T47D (cell line): ENCODE results near the gene KRTAP4-11.
"Not testable (repeated sequence)": the region's sequence is repeated elsewhere in the genome, so short reads cannot be mapped to it uniquely, and the experiment has no call there.

Experiments
- DNase-seq, 2 experiments: peaks; one replicate each; pipeline versions ENCODE4 v3.0.0 to v3.0.0-alpha.2; 2011 to 2012; ENCODE audit warnings: low read depth in 1 of 2, low spot score in 1 of 2
- JUND ChIP-seq: IDR thresholded peaks from 2 replicates; pipeline ENCODE4 v1.6.1; 2012; ENCODE audit warnings: low read depth
- in situ Hi-C: cut with HindIII; loops from 2 replicates; pipeline ENCODE4 v1.10.0; 2016; ENCODE audit warnings: low sequenced_read_pairs, low pct_unique_long_range_greater_than_20kb

KRTAP4-11 gene

GRCh38 chr17:41117846-41118386 is at the start of gene KRTAP4-11:
TSS of gene KRTAP4-11 (minus strand) at chr17:41118373. CDS start at chr17:41118315, 58 bp downstream.
- in situ Hi-C loops, DNase-seq: not testable (repeated sequence)

DNA sequence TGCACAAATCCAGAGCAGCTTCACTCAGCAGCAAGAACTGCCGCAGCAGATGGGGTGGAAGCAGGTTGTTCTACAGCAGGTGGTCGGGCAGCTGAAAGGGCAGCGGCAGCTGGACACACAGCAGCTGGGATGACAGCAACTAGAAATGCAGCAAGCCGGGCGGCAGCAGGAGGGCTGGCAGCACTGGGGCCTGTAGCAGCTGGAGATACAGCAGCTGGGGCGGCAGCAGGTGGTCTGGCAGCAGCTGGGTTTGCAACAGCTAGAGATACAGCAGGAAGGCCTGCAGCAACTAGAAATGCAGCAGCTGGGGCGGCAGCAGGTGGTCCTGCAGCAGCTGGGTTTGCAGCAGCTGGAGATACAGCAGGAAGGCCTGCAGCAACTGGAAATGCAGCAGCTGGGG is 49.4 kb upstream of the KRTAP4-11 start:
- DNase-seq = no peak
- in situ Hi-C loops = no loop called here
- TF ChIP-seq JUND = no peak

DNA sequence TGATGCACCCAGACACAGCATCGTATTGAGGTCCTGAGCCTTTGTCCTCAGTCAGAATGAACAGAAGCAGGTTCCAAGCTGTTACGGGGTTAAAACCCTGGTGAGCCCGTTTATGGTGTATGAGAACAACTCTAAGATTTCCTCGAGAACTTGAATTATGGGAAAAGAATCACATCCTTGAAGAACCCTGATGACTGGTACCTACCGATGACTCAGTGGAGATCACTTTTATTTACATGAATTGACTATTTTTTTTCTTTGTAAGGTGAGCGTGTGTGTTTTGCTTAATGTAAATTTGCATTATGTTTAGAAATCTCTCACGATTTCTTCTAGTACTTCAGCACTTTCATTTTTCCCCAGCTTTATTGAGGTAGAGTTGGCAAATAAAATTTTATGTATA is 45.7 kb upstream of the KRTAP4-11 start:
- no peak for DNase-seq
- in situ Hi-C loops = no loop called here
- no peak for TF ChIP-seq JUND

DNA sequence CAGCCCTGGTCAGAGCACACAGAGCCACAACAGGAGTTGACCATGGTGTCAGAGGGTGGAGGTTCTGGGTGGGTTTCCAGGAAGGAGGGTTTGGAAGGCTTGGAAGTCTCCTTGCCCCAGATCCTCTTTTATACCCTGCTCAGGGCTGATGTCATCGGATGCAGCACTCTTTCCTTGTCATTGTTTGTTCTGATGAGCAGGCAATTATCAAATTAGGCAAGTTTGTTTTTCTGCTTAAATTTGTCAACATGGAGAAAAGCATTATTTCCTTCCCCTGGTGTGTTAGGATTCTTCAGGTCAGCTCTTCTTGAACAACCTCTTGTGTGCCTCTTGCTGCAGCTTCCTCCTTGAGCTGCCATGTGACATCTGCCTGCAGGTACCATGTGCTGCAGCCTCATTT is 42.5 kb upstream of the KRTAP4-11 start, which contains the start of gene KRTAP4-4:
Gene KRTAP4-4, minus strand, starts transcription at position 101 of the 400 bp plus-strand sequence. Its CDS starts 57 bp downstream, at position 44.
- no peak for TF ChIP-seq JUND
- in situ Hi-C loops = no loop called here
- DNase-seq = peak in 1 of 2 experiments; percentile 7

GRCh38 chr17:41160190-41160589 is 42.0 kb upstream of the KRTAP4-11 start:
- in situ Hi-C loops, DNase-seq: not testable (repeated sequence)

DNA sequence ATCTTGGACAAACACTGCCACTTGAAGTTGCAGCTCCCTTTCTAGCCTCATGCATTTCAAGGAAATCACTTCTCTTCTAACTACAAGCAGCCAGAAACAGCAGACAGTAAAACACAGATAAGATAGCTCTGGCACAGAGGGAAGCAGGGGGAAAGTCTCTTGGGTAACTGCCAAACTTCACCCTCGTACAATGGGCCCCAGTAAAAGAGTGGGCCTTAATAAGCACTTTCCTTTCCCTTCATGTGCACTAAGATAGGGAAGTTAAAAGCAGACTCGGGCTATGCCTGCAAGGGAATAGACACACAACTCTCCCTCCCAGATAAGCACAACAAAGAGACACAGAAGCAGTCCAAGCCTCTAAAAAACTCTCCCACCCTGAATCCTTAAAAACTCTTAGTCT is 35.7 kb upstream of the KRTAP4-11 start:
- no peak for TF ChIP-seq JUND
- DNase-seq = no peak
- in situ Hi-C loops = no loop called here

DNA sequence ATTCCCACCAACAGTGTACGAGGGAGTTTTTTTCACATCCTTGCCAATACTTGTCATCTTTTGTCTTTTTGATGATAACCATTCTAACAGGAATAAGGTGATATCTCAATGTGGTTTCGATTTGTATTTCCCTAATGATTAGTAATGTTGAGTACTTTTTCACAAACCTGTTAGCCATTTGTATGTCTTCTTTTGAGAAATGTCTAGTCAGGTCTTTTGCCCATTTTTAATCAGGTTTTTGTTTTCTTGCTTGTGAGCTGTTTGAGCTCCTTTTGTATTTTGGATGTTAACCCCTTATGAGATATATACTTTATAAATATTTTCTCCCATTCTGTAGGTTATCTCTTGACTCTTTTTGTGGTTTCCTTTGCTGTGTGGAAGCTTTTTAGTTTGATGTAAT is 33.4 kb upstream of the KRTAP4-11 start:
- no peak for DNase-seq
- in situ Hi-C loops = no loop called here
- TF ChIP-seq JUND = no peak

GRCh38 chr17:41150026-41150425 is 31.9 kb upstream of the KRTAP4-11 start:
- DNase-seq = no peak
- in situ Hi-C loops = no loop called here
- TF ChIP-seq JUND = no peak

DNA sequence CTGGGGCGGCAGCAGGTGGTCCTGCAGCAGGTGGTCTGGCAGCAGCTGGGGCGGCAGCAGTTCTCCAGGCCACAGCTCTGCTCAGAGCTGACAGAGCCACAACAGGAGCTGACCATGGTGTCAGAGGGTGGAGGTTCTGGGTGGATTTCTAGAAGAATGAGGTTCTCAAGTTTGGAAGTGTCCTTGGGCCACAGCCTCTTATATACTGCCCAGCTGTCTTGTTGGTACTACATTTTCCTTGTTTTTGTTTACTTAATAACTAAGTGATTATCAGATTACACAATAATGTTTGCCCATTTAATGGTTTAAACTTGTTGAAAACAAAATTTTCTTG is 31.4 kb upstream of the KRTAP4-11 start, which contains the start of gene KRTAP4-5:
Gene KRTAP4-5, minus strand, starts transcription at position 174 of the 334 bp plus-strand sequence. Its CDS starts 58 bp downstream, at position 116.
- in situ Hi-C loops = no loop called here
- no peak for TF ChIP-seq JUND
- no peak for DNase-seq

DNA sequence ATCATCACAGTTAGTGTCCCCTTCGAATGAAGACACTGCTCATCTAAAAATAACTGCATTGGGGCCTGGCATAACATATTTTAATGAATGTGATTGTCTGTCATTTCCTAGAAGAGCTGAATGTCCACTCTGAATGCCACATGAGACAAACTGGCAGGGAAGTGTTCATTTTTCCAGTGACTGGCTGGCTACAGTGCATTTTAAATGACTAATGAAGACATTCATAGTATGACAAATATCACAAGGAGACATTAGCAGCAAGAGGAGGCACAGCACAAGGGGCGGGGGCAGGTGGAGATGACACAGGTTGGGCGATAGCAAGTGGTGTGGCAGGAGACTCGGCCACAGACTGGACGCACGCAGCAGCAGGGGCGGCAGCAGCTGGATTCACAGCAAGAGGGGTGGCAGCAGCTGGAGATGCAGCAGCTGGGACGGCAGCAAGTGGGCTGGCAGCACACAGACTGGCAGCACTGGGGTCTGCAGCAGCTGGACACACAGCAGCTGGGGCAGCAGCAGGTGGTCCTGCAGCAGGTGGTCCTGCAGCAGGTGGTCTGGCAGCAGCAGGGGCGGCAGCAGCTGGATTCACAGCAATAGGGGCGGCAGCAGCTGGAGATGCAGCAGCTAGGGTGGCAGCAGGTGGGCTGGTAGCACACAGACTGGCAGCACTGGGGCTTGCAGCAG is 30.9 kb upstream of the KRTAP4-11 start:
- in situ Hi-C loops, DNase-seq: not testable (repeated sequence)

DNA sequence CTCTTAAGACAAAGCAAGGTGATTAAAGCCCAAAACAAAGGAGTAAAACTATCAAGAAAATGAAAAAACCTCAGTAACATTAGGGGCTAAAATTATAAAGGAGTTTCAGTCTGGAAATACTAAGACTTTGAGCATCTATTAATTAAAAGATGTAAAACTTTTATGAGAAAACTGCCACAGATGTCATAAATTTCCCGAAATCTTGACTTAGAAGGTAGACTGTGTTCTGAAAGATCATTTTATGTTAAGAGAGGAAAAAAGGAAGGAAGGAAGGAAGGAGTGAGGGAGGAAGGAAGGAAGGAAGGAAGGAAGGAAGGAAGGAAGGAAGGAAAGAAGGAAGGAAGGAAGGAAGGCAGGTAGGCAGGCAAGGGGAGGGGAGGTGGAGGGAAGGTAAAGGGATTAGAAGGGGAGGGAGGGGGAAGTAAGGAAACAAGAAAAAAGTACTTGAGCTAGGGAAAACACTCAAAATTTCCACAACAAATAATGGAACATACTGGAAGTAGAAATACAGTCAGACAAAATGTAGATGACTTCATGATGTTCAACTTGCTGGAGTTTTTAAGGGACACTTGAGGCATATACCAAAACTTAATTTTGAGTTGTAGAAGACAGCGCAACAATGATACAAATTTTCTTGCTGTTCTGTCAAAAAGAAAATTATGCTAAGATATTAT is 29.5 kb upstream of the KRTAP4-11 start:
- no peak for DNase-seq
- in situ Hi-C loops = no loop called here
- TF ChIP-seq JUND = no peak

DNA sequence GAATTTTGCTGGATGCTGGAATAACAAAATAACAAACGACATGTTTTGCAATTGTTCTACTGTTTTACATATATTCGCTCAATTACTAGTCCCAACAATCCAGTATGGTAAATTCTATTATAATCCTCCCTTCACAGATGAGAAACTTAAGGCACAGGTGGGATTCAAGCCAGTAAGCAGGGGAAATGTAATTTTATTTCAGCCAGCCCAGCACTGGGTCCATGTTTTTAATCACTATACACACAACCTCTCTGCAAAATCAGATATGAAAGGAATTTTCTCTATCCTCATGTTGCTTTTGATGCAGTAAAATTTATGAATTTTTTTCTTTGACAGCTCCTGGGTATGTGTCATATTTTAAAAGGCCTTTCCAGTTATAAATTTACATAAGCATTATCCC is 27.1 kb upstream of the KRTAP4-11 start:
- in situ Hi-C loops = no loop called here
- no peak for DNase-seq
- TF ChIP-seq JUND = no peak

DNA sequence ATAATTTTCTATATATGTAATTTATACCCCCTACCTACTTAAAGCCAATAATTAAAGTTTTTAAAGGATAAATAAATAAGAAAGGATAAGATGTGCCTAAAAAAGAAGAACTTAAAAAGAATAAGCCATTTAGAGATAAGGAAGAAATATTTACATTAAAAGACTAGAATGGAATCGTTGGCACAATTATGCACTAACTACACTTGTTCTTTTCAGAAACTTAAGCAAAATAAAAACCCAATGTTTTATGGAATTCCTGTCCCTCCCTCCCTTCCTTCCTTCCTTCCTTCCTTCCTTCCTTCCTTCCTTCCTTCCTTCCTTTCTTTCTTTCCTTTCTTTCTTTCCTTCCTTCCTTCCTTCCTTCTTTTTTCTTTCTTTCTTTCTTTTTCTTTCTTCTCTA is 26.7 kb upstream of the KRTAP4-11 start:
- no peak for TF ChIP-seq JUND
- in situ Hi-C loops = no loop called here
- DNase-seq = no peak
